Osteocyte (in vitro differentiated cells): ENCODE results near the gene IGHMBP2. TPM values are rescaled to one million over a fixed set of nuclear protein-coding genes. Genes with fewer than 3 reads are reported as not detected.

ENCODE experiments used
- DNase-seq: peaks from one replicate; pipeline ENCODE4 v3.0.0; 2021; ENCODE audit warnings: mixed read lengths; ENCODE audit not compliant: unreplicated experiment; ENCODE audit errors: extremely low spot score
- H3K27ac Mint-ChIP-seq: one replicate; pipeline ENCODE4 v1.8.0; 2021; ENCODE audit warnings: mild to moderate bottlenecking, mixed read lengths; ENCODE audit not compliant: unreplicated experiment
- H3K27me3 Mint-ChIP-seq: one replicate; pipeline ENCODE4 v1.8.0; 2021; ENCODE audit warnings: mixed read lengths; ENCODE audit not compliant: unreplicated experiment
- H3K36me3 Mint-ChIP-seq: one replicate; pipeline ENCODE4 v1.8.0; 2021; ENCODE audit warnings: mixed read lengths; ENCODE audit not compliant: unreplicated experiment
- H3K4me1 Mint-ChIP-seq: one replicate; pipeline ENCODE4 v1.8.0; 2021; ENCODE audit warnings: mixed read lengths; ENCODE audit not compliant: unreplicated experiment
- H3K4me3 Mint-ChIP-seq: one replicate; pipeline ENCODE4 v1.8.0; 2021; ENCODE audit warnings: mild to moderate bottlenecking, moderate library complexity, mixed read lengths; ENCODE audit not compliant: unreplicated experiment
- H3K9me3 Mint-ChIP-seq: one replicate; pipeline ENCODE4 v1.8.0; 2021; ENCODE audit warnings: mixed read lengths; ENCODE audit not compliant: unreplicated experiment
- CTCF ChIP-seq: fragments of 200-600 bp; sonication (generic); IDR thresholded peaks from 2 replicates; pipeline ENCODE4 v1.5.0; 2021; ENCODE audit warnings: antibody characterized with exemption, mild to moderate bottlenecking, moderate library complexity
- total RNA-seq: library from RNA; stranded (reverse); gene quantifications from 2 replicates; pipeline ENCODE4 v1.2.1, GENCODE V29; 2021

The IGHMBP2 gene
- total RNA-seq, 1 donor from 2014 or later: 30.5 TPM

- DNase-seq: no peak
- H3K36me3 Mint-ChIP-seq: peaks cover 44% of the 10 kb centered on the region
- TF ChIP-seq CTCF: no peak
- H3K27ac Mint-ChIP-seq: no peak overlapping the region
- no peaks in the 10 kb centered on the region for H3K27me3 Mint-ChIP-seq
- no peak overlapping the region for H3K4me3 Mint-ChIP-seq
- H3K9me3 Mint-ChIP-seq: no peaks in the 10 kb centered on the region
- no peaks in the 10 kb centered on the region for H3K4me1 Mint-ChIP-seq
Observed at GRCh38 chr11:68911731-68912130, 8.0 kb downstream of the IGHMBP2 start.

DNA sequence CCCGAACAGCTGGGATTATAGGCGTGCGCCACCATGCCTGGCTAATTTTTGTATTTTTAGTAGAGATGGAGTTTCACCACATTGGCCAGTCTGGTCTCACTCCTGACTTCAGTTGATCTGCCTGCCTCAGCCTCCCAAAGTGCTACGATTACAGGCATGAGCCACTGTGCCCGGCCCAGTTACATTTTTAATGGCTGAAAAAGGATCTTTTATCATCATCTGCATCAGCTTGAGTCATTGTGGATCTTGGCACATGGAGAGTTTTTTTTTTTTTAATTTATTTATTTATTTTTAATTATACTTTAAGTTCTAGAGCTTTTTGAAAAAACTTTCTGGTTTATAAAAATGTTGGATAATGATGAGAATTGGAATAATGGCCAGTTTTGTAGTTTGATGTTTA lies 8.6 kb downstream of the IGHMBP2 start:
- Mint-ChIP-seq H3K4me1 (no peaks in the 10 kb centered on the region), H3K4me3 (no peak overlapping the region), H3K27ac (no peak overlapping the region), H3K36me3 (peaks cover 45% of the 10 kb centered on the region), H3K9me3 (no peaks in the 10 kb centered on the region), H3K27me3 (no peaks in the 10 kb centered on the region)
- no peak for TF ChIP-seq CTCF
- no peak for DNase-seq

DNA sequence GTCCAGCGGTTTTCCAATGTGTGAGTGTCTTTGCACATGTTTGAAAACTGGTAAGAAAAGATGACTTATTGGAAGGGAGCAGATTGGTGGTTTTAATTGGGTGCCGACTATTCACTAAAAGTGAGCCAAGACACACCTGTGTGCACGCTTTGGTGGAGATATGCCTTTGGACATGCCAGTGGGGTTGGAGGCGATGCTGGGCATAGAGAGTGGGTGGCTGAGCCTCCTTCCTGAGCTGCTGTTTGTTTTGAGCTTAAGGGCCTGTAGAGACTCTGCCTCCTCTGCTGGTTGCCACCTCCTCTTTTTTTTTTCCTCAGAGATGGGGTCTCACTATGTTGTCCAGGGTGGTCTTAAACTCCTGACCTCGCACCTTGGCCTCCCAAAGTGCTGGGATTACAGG lies 9.5 kb downstream of the IGHMBP2 start:
- Mint-ChIP-seq H3K9me3 (no peaks in the 10 kb centered on the region), H3K4me1 (no peaks in the 10 kb centered on the region), H3K27ac (no peak overlapping the region), H3K27me3 (no peaks in the 10 kb centered on the region), H3K4me3 (no peak overlapping the region), H3K36me3 (peaks cover 44% of the 10 kb centered on the region)
- no peak for DNase-seq
- TF ChIP-seq CTCF: no peak

DNA sequence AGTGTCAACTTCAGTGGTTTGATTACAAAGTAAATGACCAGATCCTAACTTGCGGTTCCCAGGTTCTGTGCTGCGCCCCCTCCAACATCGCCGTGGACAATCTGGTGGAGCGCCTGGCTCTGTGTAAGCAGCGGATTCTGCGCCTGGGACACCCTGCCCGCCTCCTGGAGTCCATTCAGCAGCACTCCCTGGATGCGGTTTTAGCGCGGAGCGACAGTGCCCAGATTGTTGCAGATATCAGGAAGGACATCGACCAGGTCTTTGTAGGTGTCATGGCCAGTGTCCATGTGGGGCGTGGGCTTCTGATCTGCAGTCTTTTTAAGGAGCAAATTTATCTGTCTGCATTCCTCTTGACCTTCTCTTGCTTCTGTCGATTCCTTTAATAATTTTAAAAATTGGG lies 11.1 kb downstream of the IGHMBP2 start:
- Mint-ChIP-seq H3K36me3 (peaks cover 49% of the 10 kb centered on the region), H3K9me3 (no peaks in the 10 kb centered on the region), H3K4me1 (no peaks in the 10 kb centered on the region), H3K27ac (no peak overlapping the region), H3K4me3 (no peak overlapping the region), H3K27me3 (no peaks in the 10 kb centered on the region)
- no peak for TF ChIP-seq CTCF
- no peak for DNase-seq

- H3K36me3 Mint-ChIP-seq: peaks cover 57% of the 10 kb centered on the region
- H3K4me1 Mint-ChIP-seq: no peaks in the 10 kb centered on the region
- no peaks in the 10 kb centered on the region for H3K9me3 Mint-ChIP-seq
- no peak overlapping the region for H3K27ac Mint-ChIP-seq
- no peak for DNase-seq
- no peak overlapping the region for H3K4me3 Mint-ChIP-seq
- H3K27me3 Mint-ChIP-seq: no peaks in the 10 kb centered on the region
- no peak for TF ChIP-seq CTCF
Observed at GRCh38 chr11:68916439-68916838, 12.7 kb downstream of the IGHMBP2 start.
